Panc1 (cell line): ENCODE data around the gene CCND1. TPM values are rescaled to one million over a fixed set of nuclear protein-coding genes. Genes with fewer than 3 reads are reported as not detected.

ENCODE experiments used
- ATAC-seq: fragments of 200-7000 bp; cut with Tn5 transposase; 2 replicates; pipeline ENCODE4 v1.9.1; 2020; ENCODE audit warnings: mild to moderate bottlenecking, moderate library complexity
- BruUV-seq: library from RNA; stranded (reverse); fragments of 400-500 nt; replicated peaks from 2 replicates; lab custom pipeline; 2021; lab: Mats Ljungman, UMichigan
- CTCF ChIA-PET: fragments of 300-600 bp; sonication (Branson Sonifier 250); formaldehyde crosslinking; loops from one replicate; lab custom pipeline; 2022; ENCODE audit warnings: antibody characterized with exemption; lab: Charles Lee
- POLR2A ChIA-PET: fragments of 300-600 bp; sonication (Branson Sonifier 250); formaldehyde crosslinking; loops from one replicate; lab custom pipeline; 2022; ENCODE audit warnings: antibody characterized with exemption; lab: Charles Lee
- DNase-seq: peaks from one replicate; pipeline ENCODE4 v3.0.0-alpha.2; 2010; ENCODE audit warnings: low read depth, low spot score
- H3K27ac ChIP-seq: 2 replicates; pipeline ENCODE4 v1.5.1; 2011; ENCODE audit warnings: mild to moderate bottlenecking, low read length, inconsistent platforms
- H3K27me3 ChIP-seq: fragments of 200-500 bp; sonication (Bioruptor generic); 2 replicates; pipeline ENCODE4 v1.6.0; 2014; ENCODE audit warnings: low read length, inconsistent platforms; ENCODE audit not compliant: control insufficient read depth, insufficient read depth
- H3K36me3 ChIP-seq: fragments of 200-500 bp; sonication (Bioruptor generic); 2 replicates; pipeline ENCODE4 v1.5.1; 2014; ENCODE audit warnings: inconsistent platforms, mild to moderate bottlenecking, low read length, moderate library complexity; ENCODE audit not compliant: control insufficient read depth, insufficient read depth
- H3K4me1 ChIP-seq: 2 replicates; pipeline ENCODE4 v1.5.1; 2011; ENCODE audit warnings: inconsistent platforms, mild to moderate bottlenecking, low read length, moderate library complexity; ENCODE audit not compliant: control insufficient read depth, insufficient read depth
- H3K4me3 ChIP-seq, 2 experiments: 2 replicates each; pipeline ENCODE4 v1.5.1; 2011 to 2012; ENCODE audit warnings: low read depth in 2 of 2, low read length in 2 of 2, mild to moderate bottlenecking in 2 of 2, inconsistent platforms in 1 of 2, moderate library complexity in 1 of 2
- H3K9me3 ChIP-seq: fragments of 200-500 bp; sonication (Bioruptor generic); 2 replicates; pipeline ENCODE4 v1.5.1; 2014; ENCODE audit warnings: low read depth, mild to moderate bottlenecking, inconsistent platforms, low read length, moderate library complexity; ENCODE audit not compliant: control insufficient read depth, insufficient read depth
- POLR2AphosphoS5 ChIP-seq: IDR thresholded peaks from 2 replicates; pipeline ENCODE4 v1.6.1; 2012; ENCODE audit warnings: mild to moderate bottlenecking, low read depth, low read length, moderate library complexity
- SIN3A ChIP-seq: IDR thresholded peaks from 2 replicates; pipeline ENCODE4 v1.6.1; 2012; ENCODE audit warnings: low read depth, mild to moderate bottlenecking, low read length, moderate library complexity, borderline replicate concordance; ENCODE audit not compliant: insufficient read depth
- TCF7L2 ChIP-seq: IDR thresholded peaks from 2 replicates; pipeline ENCODE4 v1.6.1; 2011; ENCODE audit warnings: mild to moderate bottlenecking, low read depth, low read length, inconsistent platforms
- in situ Hi-C: cut with HindIII; loops from 2 replicates; pipeline ENCODE4 v1.10.0; 2016; ENCODE audit warnings: low sequenced_read_pairs, low pct_unique_long_range_greater_than_20kb
- intact Hi-C: fragments of 100-400 bp; cut with micrococcal nuclease; formaldehyde crosslinking; loops from one replicate; pipeline ENCODE4 v1.10.0; 2022; ENCODE audit not compliant: unreplicated experiment
- total RNA-seq: library from RNA; stranded (reverse); gene quantifications from one replicate; pipeline ENCODE4 v1.2.1, GENCODE V29; 2021; ENCODE audit not compliant: unreplicated experiment
- TF ChIP-seq, protein P1 (sequence below): fragments of 450-650 bp; IDR thresholded peaks from 2 replicates; pipeline ENCODE4 v1.5.1; 2017; ENCODE audit warnings: mild to moderate bottlenecking
- TF ChIP-seq, protein P2 (sequence below), 2 experiments: IDR thresholded peaks; 2 replicates each; pipeline ENCODE4 v1.6.1; 2011 to 2012; ENCODE audit warnings: low read depth in 2 of 2, control low read depth in 1 of 2, low read length in 1 of 2, mild to moderate bottlenecking in 1 of 2, moderate library complexity in 1 of 2; ENCODE audit not compliant: insufficient read depth in 1 of 2

Gene CCND1
- total RNA-seq, 1 experiment from 2014 or later, result 259 TPM

GRCh38 chr11:69677749-69678148, 36.8 kb downstream of the CCND1 start:
- intact Hi-C loops (loop anchor here (10.0 kb wide), 1 partner anchor 573 kb away; no protein-coding TSS in a partner anchor), in situ Hi-C loops (no loop called here)
- Histone ChIP-seq H3K27me3 (no peaks in the 10 kb centered on the region), H3K4me3 (no peak overlapping the region), H3K27ac (no peak overlapping the region), H3K9me3 (no peaks in the 10 kb centered on the region), H3K4me1 (peaks cover 4% of the 10 kb centered on the region; the same call in 1 of the 2 replicates), H3K36me3 (no peaks in the 10 kb centered on the region; the same call in 1 of the 2 replicates)
- ChIA-PET POLR2A (no interaction called here), CTCF (no interaction called here)
- no peak for TF ChIP-seq TCF7L2
- TF ChIP-seq, protein P1, sequence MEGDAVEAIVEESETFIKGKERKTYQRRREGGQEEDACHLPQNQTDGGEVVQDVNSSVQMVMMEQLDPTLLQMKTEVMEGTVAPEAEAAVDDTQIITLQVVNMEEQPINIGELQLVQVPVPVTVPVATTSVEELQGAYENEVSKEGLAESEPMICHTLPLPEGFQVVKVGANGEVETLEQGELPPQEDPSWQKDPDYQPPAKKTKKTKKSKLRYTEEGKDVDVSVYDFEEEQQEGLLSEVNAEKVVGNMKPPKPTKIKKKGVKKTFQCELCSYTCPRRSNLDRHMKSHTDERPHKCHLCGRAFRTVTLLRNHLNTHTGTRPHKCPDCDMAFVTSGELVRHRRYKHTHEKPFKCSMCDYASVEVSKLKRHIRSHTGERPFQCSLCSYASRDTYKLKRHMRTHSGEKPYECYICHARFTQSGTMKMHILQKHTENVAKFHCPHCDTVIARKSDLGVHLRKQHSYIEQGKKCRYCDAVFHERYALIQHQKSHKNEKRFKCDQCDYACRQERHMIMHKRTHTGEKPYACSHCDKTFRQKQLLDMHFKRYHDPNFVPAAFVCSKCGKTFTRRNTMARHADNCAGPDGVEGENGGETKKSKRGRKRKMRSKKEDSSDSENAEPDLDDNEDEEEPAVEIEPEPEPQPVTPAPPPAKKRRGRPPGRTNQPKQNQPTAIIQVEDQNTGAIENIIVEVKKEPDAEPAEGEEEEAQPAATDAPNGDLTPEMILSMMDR, result no peak
- TF ChIP-seq, protein P2, sequence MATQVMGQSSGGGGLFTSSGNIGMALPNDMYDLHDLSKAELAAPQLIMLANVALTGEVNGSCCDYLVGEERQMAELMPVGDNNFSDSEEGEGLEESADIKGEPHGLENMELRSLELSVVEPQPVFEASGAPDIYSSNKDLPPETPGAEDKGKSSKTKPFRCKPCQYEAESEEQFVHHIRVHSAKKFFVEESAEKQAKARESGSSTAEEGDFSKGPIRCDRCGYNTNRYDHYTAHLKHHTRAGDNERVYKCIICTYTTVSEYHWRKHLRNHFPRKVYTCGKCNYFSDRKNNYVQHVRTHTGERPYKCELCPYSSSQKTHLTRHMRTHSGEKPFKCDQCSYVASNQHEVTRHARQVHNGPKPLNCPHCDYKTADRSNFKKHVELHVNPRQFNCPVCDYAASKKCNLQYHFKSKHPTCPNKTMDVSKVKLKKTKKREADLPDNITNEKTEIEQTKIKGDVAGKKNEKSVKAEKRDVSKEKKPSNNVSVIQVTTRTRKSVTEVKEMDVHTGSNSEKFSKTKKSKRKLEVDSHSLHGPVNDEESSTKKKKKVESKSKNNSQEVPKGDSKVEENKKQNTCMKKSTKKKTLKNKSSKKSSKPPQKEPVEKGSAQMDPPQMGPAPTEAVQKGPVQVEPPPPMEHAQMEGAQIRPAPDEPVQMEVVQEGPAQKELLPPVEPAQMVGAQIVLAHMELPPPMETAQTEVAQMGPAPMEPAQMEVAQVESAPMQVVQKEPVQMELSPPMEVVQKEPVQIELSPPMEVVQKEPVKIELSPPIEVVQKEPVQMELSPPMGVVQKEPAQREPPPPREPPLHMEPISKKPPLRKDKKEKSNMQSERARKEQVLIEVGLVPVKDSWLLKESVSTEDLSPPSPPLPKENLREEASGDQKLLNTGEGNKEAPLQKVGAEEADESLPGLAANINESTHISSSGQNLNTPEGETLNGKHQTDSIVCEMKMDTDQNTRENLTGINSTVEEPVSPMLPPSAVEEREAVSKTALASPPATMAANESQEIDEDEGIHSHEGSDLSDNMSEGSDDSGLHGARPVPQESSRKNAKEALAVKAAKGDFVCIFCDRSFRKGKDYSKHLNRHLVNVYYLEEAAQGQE (IDR thresholded peaks at IDR 0.05; ENCODE audit: insufficient read depth in 1 of 2, low read depth in 2 of 2, low read length in 1 of 2), result no peak
- TF ChIP-seq POLR2AphosphoS5, result no peak
- TF ChIP-seq SIN3A, result no peak
- DNase-seq, result no peak
- no TSS peak for BruUV-seq
- no peak for ATAC-seq

DNA sequence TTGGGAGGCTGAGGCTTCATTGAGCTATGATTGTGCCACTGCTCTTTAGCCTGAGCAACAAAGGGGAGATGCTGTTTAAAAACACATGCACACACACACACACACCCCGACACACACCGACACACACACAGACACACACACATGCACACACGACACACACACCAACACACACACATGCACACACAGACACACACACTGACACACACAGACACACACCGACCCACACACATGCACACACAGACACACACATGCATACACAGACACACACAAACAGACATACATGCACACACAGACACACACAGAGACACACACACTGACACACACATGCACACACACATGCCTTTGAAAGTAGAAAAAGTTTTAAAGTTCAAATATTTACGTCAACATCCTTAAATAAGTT, 39.7 kb downstream of the CCND1 start:
- Histone ChIP-seq H3K4me1 (no peaks in the 10 kb centered on the region), H3K4me3 (no peak overlapping the region), H3K9me3 (no peaks in the 10 kb centered on the region), H3K36me3 (no peaks in the 10 kb centered on the region), H3K27me3 (no peaks in the 10 kb centered on the region), H3K27ac (no peak overlapping the region)
- intact Hi-C loops (no loop called here), in situ Hi-C loops (no loop called here)
- CTCF ChIA-PET, result no interaction called here
- POLR2A ChIA-PET, result no interaction called here
- no TSS peak for BruUV-seq
- DNase-seq, result no peak
- no peak for ATAC-seq
- TF ChIP-seq, protein P1, result no peak
- TF ChIP-seq SIN3A (no peak), TCF7L2 (no peak), POLR2AphosphoS5 (no peak)
- TF ChIP-seq, protein P2 (IDR thresholded peaks at IDR 0.05; ENCODE audit: insufficient read depth in 1 of 2, low read depth in 2 of 2, low read length in 1 of 2), result no peak
